ENCODE data around the gene LSM10.

- no peak for TF ChIP-seq CTCF (IDR thresholded peaks at IDR 0.05)
- TF ChIP-seq POLR2A (IDR thresholded peaks at IDR 0.05) = no peak
Observed at GRCh38 chr1:36419140-36419539, 21.4 kb upstream of the LSM10 start.
